Cardiac muscle cell (in vitro differentiated cells and primary cell): ENCODE results near the gene FSTL4. TPM values are rescaled to one million over a fixed set of nuclear protein-coding genes. Genes with fewer than 3 reads are reported as not detected.
A peak's percentile ranks its signal among the peaks of the same experiment; 100 is the strongest.

Source experiments
- DNase-seq, 2 donors: peaks; one replicate each; pipeline versions ENCODE4 v3.0.0 to v3.0.0-alpha.2; 2010 to 2017; ENCODE audit warnings: low read depth in 1 of 2, low spot score in 1 of 2
- H3K27ac ChIP-seq: fragments of 200-600 bp; sonication (generic); 2 replicates; pipeline ENCODE4 v1.5.1; 2016
- H3K27me3 ChIP-seq: fragments of 200-600 bp; sonication (generic); 2 replicates; pipeline ENCODE4 v1.6.0; 2016; ENCODE audit warnings: control low read depth
- H3K36me3 ChIP-seq: fragments of 200-600 bp; sonication (generic); 2 replicates; pipeline ENCODE4 v1.5.1; 2016; ENCODE audit warnings: control low read depth
- H3K4me1 ChIP-seq: fragments of 200-600 bp; sonication (generic); 2 replicates; pipeline ENCODE4 v1.8.1; 2017; ENCODE audit warnings: low read depth, mild to moderate bottlenecking, mixed run types
- H3K4me3 ChIP-seq: fragments of 200-600 bp; sonication (generic); 2 replicates; pipeline ENCODE4 v1.5.1; 2016; ENCODE audit warnings: mild to moderate bottlenecking
- H3K9me3 ChIP-seq: fragments of 200-600 bp; sonication (generic); 2 replicates; pipeline ENCODE4 v1.5.1; 2017; ENCODE audit warnings: low read depth, mild to moderate bottlenecking, control low read depth
- CTCF ChIP-seq: IDR thresholded peaks from 2 replicates; pipeline ENCODE4 v1.5.1; 2012; ENCODE audit warnings: low read depth, mild to moderate bottlenecking, low read length
- polyA plus RNA-seq: library from polyadenylated mRNA; unstranded; fragments of >200 nt; fragmentation: Nextera tagmentation; extraction: Ambion mirVana; gene quantifications from 2 replicates; pipeline ENCODE4 v1.2.1, GENCODE V29; 2016
- total RNA-seq: library from RNA; depleted of rRNA; stranded (reverse); fragments of >200 nt; gene quantifications from 2 replicates; pipeline ENCODE4 v1.2.3, GENCODE V29; 2016

The FSTL4 gene
- total and polyA plus RNA-seq, 2 experiments from 2014 or later: 0.06 TPM; not detected in 1

- H3K27me3 ChIP-seq: no peaks in the 10 kb centered on the region
- no peaks in the 10 kb centered on the region for H3K36me3 ChIP-seq
- H3K4me1 ChIP-seq: no peaks in the 10 kb centered on the region
- H3K9me3 ChIP-seq: no peaks in the 10 kb centered on the region
- DNase-seq: no peak
- no peak overlapping the region for H3K4me3 ChIP-seq
- H3K27ac ChIP-seq: no peak overlapping the region
- TF ChIP-seq CTCF: no peak
Observed at GRCh38 chr5:133406208-133406976, 205.9 kb downstream of the FSTL4 start.

- no peaks in the 10 kb centered on the region for H3K9me3 ChIP-seq
- no peak for TF ChIP-seq CTCF
- no peak overlapping the region for H3K27ac ChIP-seq
- H3K4me1 ChIP-seq: no peaks in the 10 kb centered on the region
- no peak overlapping the region for H3K4me3 ChIP-seq
- no peaks in the 10 kb centered on the region for H3K36me3 ChIP-seq
- no peaks in the 10 kb centered on the region for H3K27me3 ChIP-seq
- no peak for DNase-seq
Observed at GRCh38 chr5:133405275-133406034, 206.9 kb downstream of the FSTL4 start.

GRCh38 chr5:133404724-133405123 is 207.6 kb downstream of the FSTL4 start:
- Histone ChIP-seq H3K27ac (no peak overlapping the region), H3K4me3 (no peak overlapping the region), H3K27me3 (no peaks in the 10 kb centered on the region), H3K4me1 (no peaks in the 10 kb centered on the region), H3K36me3 (no peaks in the 10 kb centered on the region), H3K9me3 (no peaks in the 10 kb centered on the region)
- no peak for TF ChIP-seq CTCF
- DNase-seq: peak in 1 of 2 donors; percentile 14

DNA sequence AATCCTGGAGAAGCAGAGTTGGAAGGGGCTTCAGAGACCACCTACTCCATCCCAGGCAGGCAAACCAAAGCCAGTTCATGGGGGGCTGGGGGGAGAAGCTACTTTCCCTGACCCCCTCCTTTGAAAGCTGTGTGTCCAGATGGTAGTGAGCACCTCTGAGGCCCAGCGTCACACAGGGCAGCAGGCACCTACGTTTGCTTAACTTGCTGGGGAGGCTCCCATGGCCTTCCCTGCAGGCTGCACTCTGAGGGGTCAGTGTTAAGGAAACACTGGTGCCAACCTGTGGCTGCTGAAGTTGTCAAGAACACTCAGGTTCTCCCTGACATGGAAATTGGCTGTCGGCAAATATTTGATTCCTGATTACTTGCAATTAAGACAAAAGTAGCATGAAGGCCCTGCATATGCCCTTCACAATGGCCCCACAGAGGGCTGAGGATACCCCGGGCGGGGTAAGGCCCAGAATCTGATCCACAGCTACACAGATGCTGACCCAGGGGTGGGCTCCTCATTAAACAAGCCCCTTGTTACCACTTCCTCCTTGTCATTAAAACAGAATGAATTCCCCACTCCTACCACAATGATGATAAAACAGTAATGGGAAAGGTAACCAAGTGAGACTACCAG is 208.5 kb downstream of the FSTL4 start:
- no peaks in the 10 kb centered on the region for H3K27me3 ChIP-seq
- H3K4me3 ChIP-seq: no peak overlapping the region
- no peaks in the 10 kb centered on the region for H3K36me3 ChIP-seq
- no peak for DNase-seq
- no peaks in the 10 kb centered on the region for H3K9me3 ChIP-seq
- no peak overlapping the region for H3K27ac ChIP-seq
- TF ChIP-seq CTCF: no peak
- H3K4me1 ChIP-seq: no peaks in the 10 kb centered on the region

GRCh38 chr5:133402775-133403174 is 209.6 kb downstream of the FSTL4 start:
- Histone ChIP-seq H3K4me1 (no peaks in the 10 kb centered on the region), H3K36me3 (no peaks in the 10 kb centered on the region), H3K27me3 (no peaks in the 10 kb centered on the region), H3K4me3 (no peak overlapping the region), H3K27ac (no peak overlapping the region), H3K9me3 (no peaks in the 10 kb centered on the region)
- TF ChIP-seq CTCF: no peak
- no peak for DNase-seq
